Loucy (cell line): ENCODE data around the gene MTMR2.

ENCODE experiments used
- H2AFZ ChIP-seq: fragments of 200-600 bp; sonication (generic); 2 replicates; pipeline ENCODE4 v1.6.0; 2016; ENCODE audit warnings: antibody characterized with exemption, mild to moderate bottlenecking, low read length, moderate library complexity
- H3F3A ChIP-seq: fragments of 200-600 bp; 2 replicates; pipeline ENCODE4 v1.6.0; 2016; ENCODE audit warnings: antibody characterized with exemption, low read depth, mild to moderate bottlenecking
- H3K27me3 ChIP-seq: fragments of 200-600 bp; sonication (generic); 2 replicates; pipeline ENCODE4 v1.6.1; 2014; ENCODE audit warnings: low read length, mild to moderate bottlenecking; ENCODE audit not compliant: insufficient read depth, poor library complexity, severe bottlenecking
- H3K36me3 ChIP-seq: fragments of 200-600 bp; sonication (generic); 2 replicates; pipeline ENCODE4 v1.6.1; 2016; ENCODE audit warnings: low read length; ENCODE audit not compliant: insufficient read depth
- H3K4me1 ChIP-seq: fragments of 200-600 bp; sonication (generic); 2 replicates; pipeline ENCODE4 v1.5.1; 2014; ENCODE audit warnings: low read length, mild to moderate bottlenecking; ENCODE audit not compliant: insufficient read depth, poor library complexity, severe bottlenecking
- H3K4me2 ChIP-seq: fragments of 200-600 bp; sonication (generic); 2 replicates; pipeline ENCODE4 v1.6.0; 2014; ENCODE audit warnings: antibody characterized with exemption, low read length, low read depth, mild to moderate bottlenecking; ENCODE audit not compliant: poor library complexity, severe bottlenecking
- H3K4me3 ChIP-seq: fragments of 200-600 bp; sonication (generic); 2 replicates; pipeline ENCODE4 v1.5.1; 2014; ENCODE audit warnings: low read length, mild to moderate bottlenecking, mixed read lengths; ENCODE audit not compliant: poor library complexity, severe bottlenecking
- H3K79me2 ChIP-seq: fragments of 200-600 bp; sonication (generic); 2 replicates; pipeline ENCODE4 v1.6.1; 2014; ENCODE audit warnings: low read length; ENCODE audit not compliant: insufficient read depth
- H3K9ac ChIP-seq: fragments of 200-600 bp; sonication (generic); 2 replicates; pipeline ENCODE4 v1.6.0; 2014; ENCODE audit warnings: mild to moderate bottlenecking, low read depth, low read length, moderate library complexity; ENCODE audit not compliant: poor library complexity, severe bottlenecking
- H3K9me2 ChIP-seq: fragments of 200-600 bp; sonication (generic); replicated peaks from 2 replicates; pipeline ENCODE4 v1.6.1; 2016; ENCODE audit warnings: low read depth, low read length, mixed read lengths
- H3K9me3 ChIP-seq: fragments of 200-600 bp; sonication (generic); 2 replicates; pipeline ENCODE4 v1.6.1; 2014; ENCODE audit warnings: mild to moderate bottlenecking, antibody characterized with exemption, low read length, low read depth; ENCODE audit not compliant: insufficient read depth
- H4K20me1 ChIP-seq: fragments of 200-600 bp; sonication (generic); 2 replicates; pipeline ENCODE4 v1.6.0; 2014; ENCODE audit warnings: antibody characterized with exemption, low read length, mild to moderate bottlenecking; ENCODE audit not compliant: insufficient read depth, poor library complexity, severe bottlenecking
- EZH2phosphoT487 ChIP-seq: fragments of 200-600 bp; IDR thresholded peaks from 2 replicates; pipeline ENCODE4 v1.6.1; 2018; ENCODE audit warnings: antibody characterized with exemption, mild to moderate bottlenecking, moderate library complexity, borderline replicate concordance
- TF ChIP-seq, protein P1 (sequence below): fragments of 200-600 bp; sonication (generic); conservative IDR thresholded peaks from 2 replicates; pipeline ENCODE4 v1.5.1; 2014; ENCODE audit warnings: mild to moderate bottlenecking, antibody characterized with exemption, low read length

The MTMR2 gene

DNA sequence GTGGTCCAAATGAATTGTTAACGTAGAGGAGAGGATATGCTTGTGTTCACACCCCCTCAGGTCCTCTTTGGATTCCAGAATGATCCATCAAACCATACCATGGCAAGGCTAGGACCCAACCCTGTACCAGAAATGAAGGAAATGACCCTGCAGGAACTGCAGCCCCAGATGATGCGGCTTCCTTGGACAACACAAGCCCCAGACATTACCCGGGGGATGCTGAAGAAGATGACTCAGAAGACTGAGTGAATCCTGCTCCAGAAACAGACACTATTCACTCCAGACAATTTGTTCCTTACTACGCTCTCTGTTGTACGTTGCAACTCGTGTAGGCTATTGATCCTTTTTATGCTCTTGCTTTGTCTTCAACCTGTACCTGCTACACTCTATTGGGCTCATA, 15.2 kb upstream of the MTMR2 start:
- H3K4me3 ChIP-seq: no peak overlapping the region

GRCh38 chr11:95937358-95937757, 13.5 kb upstream of the MTMR2 start:
- H3K4me3 ChIP-seq: no peak overlapping the region
- H3K9me2 ChIP-seq: no peaks in the 10 kb centered on the region
- H3K9me3 ChIP-seq: no peaks in the 10 kb centered on the region
- H4K20me1 ChIP-seq: no peaks in the 10 kb centered on the region
- H3K9ac ChIP-seq: no peak overlapping the region
- H3K79me2 ChIP-seq: no peaks in the 10 kb centered on the region
- H3F3A ChIP-seq: no peaks in the 10 kb centered on the region
- no peak for TF ChIP-seq EZH2phosphoT487
- TF ChIP-seq, protein P1, sequence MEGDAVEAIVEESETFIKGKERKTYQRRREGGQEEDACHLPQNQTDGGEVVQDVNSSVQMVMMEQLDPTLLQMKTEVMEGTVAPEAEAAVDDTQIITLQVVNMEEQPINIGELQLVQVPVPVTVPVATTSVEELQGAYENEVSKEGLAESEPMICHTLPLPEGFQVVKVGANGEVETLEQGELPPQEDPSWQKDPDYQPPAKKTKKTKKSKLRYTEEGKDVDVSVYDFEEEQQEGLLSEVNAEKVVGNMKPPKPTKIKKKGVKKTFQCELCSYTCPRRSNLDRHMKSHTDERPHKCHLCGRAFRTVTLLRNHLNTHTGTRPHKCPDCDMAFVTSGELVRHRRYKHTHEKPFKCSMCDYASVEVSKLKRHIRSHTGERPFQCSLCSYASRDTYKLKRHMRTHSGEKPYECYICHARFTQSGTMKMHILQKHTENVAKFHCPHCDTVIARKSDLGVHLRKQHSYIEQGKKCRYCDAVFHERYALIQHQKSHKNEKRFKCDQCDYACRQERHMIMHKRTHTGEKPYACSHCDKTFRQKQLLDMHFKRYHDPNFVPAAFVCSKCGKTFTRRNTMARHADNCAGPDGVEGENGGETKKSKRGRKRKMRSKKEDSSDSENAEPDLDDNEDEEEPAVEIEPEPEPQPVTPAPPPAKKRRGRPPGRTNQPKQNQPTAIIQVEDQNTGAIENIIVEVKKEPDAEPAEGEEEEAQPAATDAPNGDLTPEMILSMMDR: no peak
- no peaks in the 10 kb centered on the region for H3K27me3 ChIP-seq
- H3K36me3 ChIP-seq: no peaks in the 10 kb centered on the region
- H2AFZ ChIP-seq: no peak overlapping the region
- no peak overlapping the region for H3K4me2 ChIP-seq
- no peaks in the 10 kb centered on the region for H3K4me1 ChIP-seq

More for the DNA sequence above, 15.2 kb upstream of the MTMR2 start:
- Histone ChIP-seq H3K9me3 (0 out of 2 replicates have a peak, but pooled peaks cover 3% of the 10 kb centered on the region), H3K4me1 (no peaks in the 10 kb centered on the region), H3K9ac (no peak overlapping the region), H3K79me2 (no peaks in the 10 kb centered on the region), H4K20me1 (no peaks in the 10 kb centered on the region), H2AFZ (no peak overlapping the region), H3K4me2 (no peak overlapping the region), H3F3A (no peaks in the 10 kb centered on the region), H3K27me3 (no peaks in the 10 kb centered on the region), H3K36me3 (no peaks in the 10 kb centered on the region), H3K9me2 (no peaks in the 10 kb centered on the region)
- TF ChIP-seq, protein P1: no peak
- TF ChIP-seq EZH2phosphoT487: no peak

- Histone ChIP-seq H3K4me3 (no peak overlapping the region), H4K20me1 (no peaks in the 10 kb centered on the region), H3K27me3 (no peaks in the 10 kb centered on the region), H3K9me2 (no peaks in the 10 kb centered on the region), H2AFZ (no peak overlapping the region), H3K9me3 (peaks cover 3% of the 10 kb centered on the region; the same call in 1 of the 2 replicates), H3K36me3 (no peaks in the 10 kb centered on the region), H3K4me2 (no peak overlapping the region), H3K4me1 (no peaks in the 10 kb centered on the region), H3F3A (no peaks in the 10 kb centered on the region), H3K9ac (no peak overlapping the region), H3K79me2 (no peaks in the 10 kb centered on the region)
- TF ChIP-seq EZH2phosphoT487: no peak
- TF ChIP-seq, protein P1: no peak
These were observed 9.7 kb upstream of the MTMR2 start for GRCh38 chr11:95933594-95933993.
